Ishikawa (cell line): ENCODE measurements around the gene KIAA1549.

Experiments
- CEBPB ChIP-seq: IDR thresholded peaks from 2 replicates; pipeline ENCODE4 v1.6.1; 2012
- CREB1 ChIP-seq: IDR thresholded peaks from 2 replicates; pipeline ENCODE4 v1.6.1; 2012; ENCODE audit warnings: low read depth
- EGR1 ChIP-seq: IDR thresholded peaks from 2 replicates; pipeline ENCODE4 v1.6.1; 2012
- EP300 ChIP-seq: IDR thresholded peaks from 2 replicates; pipeline ENCODE4 v1.6.1; 2012; ENCODE audit warnings: borderline replicate concordance
- FOXM1 ChIP-seq: IDR thresholded peaks from 2 replicates; pipeline ENCODE4 v1.6.1; 2012; ENCODE audit warnings: low read depth, borderline replicate concordance
- MAX ChIP-seq: IDR thresholded peaks from 2 replicates; pipeline ENCODE4 v1.6.1; 2012
- NFIC ChIP-seq: IDR thresholded peaks from 2 replicates; pipeline ENCODE4 v1.6.1; 2012
- RAD21 ChIP-seq: IDR thresholded peaks from 2 replicates; pipeline ENCODE4 v1.6.1; 2012; ENCODE audit warnings: low read depth
- TAF1 ChIP-seq: IDR thresholded peaks from 2 replicates; pipeline ENCODE4 v1.6.1; 2012; ENCODE audit warnings: low read depth, mild to moderate bottlenecking
- TCF12 ChIP-seq: IDR thresholded peaks from 2 replicates; pipeline ENCODE4 v1.6.1; 2012; ENCODE audit warnings: low read depth
- TEAD4 ChIP-seq: IDR thresholded peaks from 2 replicates; pipeline ENCODE4 v1.6.1; 2012
- USF1 ChIP-seq: IDR thresholded peaks from 2 replicates; pipeline ENCODE4 v1.6.1; 2012
- YY1 ChIP-seq: IDR thresholded peaks from 2 replicates; pipeline ENCODE4 v1.6.1; 2012; ENCODE audit warnings: low read depth
- ZBTB7A ChIP-seq: IDR thresholded peaks from 2 replicates; pipeline ENCODE4 v1.6.1; 2012; ENCODE audit warnings: low read depth
- TF ChIP-seq, protein P1 (sequence below): IDR thresholded peaks from 2 replicates; pipeline ENCODE4 v1.6.1; 2012; ENCODE audit warnings: low read depth, mild to moderate bottlenecking

KIAA1549 gene

GRCh38 chr7:138941545-138941944, 39.6 kb downstream of the KIAA1549 start:
- no peak for TF ChIP-seq CEBPB
- TF ChIP-seq MAX, result no peak
- no peak for TF ChIP-seq TEAD4
- no peak for TF ChIP-seq EGR1
- no peak for TF ChIP-seq NFIC
- TF ChIP-seq FOXM1, result no peak

DNA sequence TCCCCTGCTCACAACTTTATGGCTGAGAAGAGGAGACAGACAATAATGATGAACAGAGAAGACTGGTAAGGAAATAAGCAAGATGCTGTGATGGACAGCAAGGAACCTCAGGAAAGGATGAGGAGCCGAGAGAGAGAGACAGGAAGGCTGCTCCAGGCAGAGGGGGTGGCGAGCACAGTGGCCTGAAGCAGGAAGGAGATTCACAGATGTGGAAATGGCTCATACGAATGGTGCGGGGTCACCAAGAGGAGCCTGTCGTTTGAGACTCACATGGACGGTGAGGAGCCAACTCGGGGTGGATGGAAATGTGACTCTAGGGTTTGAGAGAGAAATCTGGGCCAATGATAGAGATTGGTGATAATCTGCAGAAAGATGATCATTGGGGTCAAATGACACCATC, 43.7 kb downstream of the KIAA1549 start:
- TF ChIP-seq FOXM1, result no peak
- TF ChIP-seq EP300, result no peak

GRCh38 chr7:138935465-138936011, 45.7 kb downstream of the KIAA1549 start:
- TF ChIP-seq MAX (0 out of 2 replicates have a peak, but pooled peaks have one; percentile 45), YY1 (no peak), TAF1 (no peak), USF1 (0 out of 2 replicates have a peak, but pooled peaks have one; percentile 8), TEAD4 (no peak), RAD21 (no peak)

- 0 out of 2 replicates have a peak, but pooled peaks have one; percentile 15 for TF ChIP-seq NFIC
- TF ChIP-seq FOXM1, result no peak
- TF ChIP-seq CREB1, result no peak
Measured at GRCh38 chr7:138934861-138935260, 46.3 kb downstream of the KIAA1549 start.

DNA sequence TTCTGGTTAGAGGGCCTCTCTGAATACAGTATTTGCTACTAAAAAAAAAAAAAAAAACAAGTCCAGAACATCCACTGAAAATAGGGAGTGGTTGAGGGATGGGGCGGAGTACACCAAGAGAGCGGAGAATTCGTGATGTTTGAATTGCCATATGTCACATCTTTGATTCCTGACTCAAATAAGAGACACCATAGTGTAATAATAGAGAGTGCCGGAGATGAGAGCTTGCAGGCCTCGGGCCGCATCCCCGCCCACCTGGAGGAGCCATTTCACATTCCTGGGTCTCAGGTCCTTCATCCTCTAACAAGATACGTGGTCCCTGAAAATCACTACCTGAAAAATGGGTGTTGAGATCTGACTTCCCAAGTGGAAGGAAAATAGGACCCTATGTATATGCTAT, 46.8 kb downstream of the KIAA1549 start:
- TF ChIP-seq NFIC, result no peak
- TF ChIP-seq EGR1, result no peak
- TF ChIP-seq EP300, result no peak
- TF ChIP-seq USF1, result no peak
- no peak for TF ChIP-seq RAD21
- TF ChIP-seq MAX, result no peak
- no peak for TF ChIP-seq FOXM1
- no peak for TF ChIP-seq CEBPB
- TF ChIP-seq ZBTB7A, result no peak
- no peak for TF ChIP-seq CREB1
- no peak for TF ChIP-seq YY1

DNA sequence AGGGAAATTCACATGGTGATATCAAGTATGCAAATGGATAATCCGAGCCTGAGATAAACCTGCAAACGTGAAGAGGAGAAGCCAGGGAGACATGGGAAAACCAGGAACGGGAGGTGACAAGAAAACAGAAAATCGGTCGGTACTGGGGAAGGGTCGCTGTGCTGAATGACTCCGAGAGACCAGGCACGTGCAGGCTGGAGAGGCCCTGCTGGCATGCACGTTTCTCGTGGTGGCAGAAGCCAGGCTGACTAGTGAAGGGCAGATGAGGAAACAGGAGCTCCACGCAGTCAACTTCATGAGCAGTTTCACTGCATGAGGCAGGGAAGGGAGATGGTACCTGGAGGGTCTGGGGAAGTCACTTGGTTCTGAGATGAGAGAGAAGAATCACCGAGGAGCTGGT, 48.3 kb downstream of the KIAA1549 start:
- TF ChIP-seq MAX (no peak), EGR1 (no peak), FOXM1 (no peak), NFIC (no peak), CREB1 (no peak), TAF1 (no peak)

DNA sequence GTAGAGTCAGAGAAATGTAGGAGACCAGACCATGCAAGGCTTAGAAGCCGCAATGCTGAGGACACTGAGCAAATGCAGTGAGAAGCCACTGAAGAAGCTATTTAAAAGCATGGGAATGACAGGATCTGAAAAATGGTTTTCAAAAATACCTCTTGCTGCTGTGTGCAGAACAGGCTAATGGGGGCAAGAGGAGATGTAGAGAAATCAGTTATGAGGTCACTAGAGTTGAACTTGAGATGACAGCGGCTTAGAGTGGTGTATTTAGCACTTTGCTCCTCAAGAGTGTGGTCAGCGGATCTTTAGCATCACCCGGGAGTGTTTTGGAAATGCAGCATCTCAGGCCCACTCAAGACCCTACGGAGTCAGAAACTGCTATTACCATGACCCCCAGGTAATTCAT, 48.8 kb downstream of the KIAA1549 start:
- no peak for TF ChIP-seq CREB1
- no peak for TF ChIP-seq CEBPB
- TF ChIP-seq EGR1, result no peak
- no peak for TF ChIP-seq FOXM1
- TF ChIP-seq EP300, result no peak
- no peak for TF ChIP-seq RAD21
- no peak for TF ChIP-seq TAF1
- no peak for TF ChIP-seq TCF12
- TF ChIP-seq USF1, result no peak
- TF ChIP-seq, protein P1, sequence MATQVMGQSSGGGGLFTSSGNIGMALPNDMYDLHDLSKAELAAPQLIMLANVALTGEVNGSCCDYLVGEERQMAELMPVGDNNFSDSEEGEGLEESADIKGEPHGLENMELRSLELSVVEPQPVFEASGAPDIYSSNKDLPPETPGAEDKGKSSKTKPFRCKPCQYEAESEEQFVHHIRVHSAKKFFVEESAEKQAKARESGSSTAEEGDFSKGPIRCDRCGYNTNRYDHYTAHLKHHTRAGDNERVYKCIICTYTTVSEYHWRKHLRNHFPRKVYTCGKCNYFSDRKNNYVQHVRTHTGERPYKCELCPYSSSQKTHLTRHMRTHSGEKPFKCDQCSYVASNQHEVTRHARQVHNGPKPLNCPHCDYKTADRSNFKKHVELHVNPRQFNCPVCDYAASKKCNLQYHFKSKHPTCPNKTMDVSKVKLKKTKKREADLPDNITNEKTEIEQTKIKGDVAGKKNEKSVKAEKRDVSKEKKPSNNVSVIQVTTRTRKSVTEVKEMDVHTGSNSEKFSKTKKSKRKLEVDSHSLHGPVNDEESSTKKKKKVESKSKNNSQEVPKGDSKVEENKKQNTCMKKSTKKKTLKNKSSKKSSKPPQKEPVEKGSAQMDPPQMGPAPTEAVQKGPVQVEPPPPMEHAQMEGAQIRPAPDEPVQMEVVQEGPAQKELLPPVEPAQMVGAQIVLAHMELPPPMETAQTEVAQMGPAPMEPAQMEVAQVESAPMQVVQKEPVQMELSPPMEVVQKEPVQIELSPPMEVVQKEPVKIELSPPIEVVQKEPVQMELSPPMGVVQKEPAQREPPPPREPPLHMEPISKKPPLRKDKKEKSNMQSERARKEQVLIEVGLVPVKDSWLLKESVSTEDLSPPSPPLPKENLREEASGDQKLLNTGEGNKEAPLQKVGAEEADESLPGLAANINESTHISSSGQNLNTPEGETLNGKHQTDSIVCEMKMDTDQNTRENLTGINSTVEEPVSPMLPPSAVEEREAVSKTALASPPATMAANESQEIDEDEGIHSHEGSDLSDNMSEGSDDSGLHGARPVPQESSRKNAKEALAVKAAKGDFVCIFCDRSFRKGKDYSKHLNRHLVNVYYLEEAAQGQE, result no peak
- TF ChIP-seq YY1, result no peak
- no peak for TF ChIP-seq NFIC
- TF ChIP-seq ZBTB7A, result no peak

DNA sequence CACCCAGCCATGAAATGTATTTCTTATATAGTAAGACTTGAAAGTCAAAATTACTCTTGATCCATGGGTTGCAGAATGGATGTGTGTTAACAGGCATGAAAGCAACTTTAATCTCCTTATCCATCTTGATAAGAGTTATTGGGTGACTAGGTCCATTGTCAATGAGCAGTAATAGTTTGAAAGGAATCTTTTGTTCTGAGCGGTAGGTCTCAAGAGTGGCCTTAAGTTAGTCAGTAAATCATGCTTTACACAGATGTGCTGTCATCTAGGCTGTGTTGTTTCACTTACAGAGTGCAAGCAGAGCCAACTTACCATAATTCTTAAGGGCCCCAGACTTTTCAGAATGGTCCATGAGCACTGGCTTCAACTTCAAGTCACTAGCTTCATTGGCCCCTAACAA, 51.2 kb downstream of the KIAA1549 start:
- TF ChIP-seq EGR1 (no peak), YY1 (no peak), RAD21 (no peak), USF1 (no peak), FOXM1 (no peak), TAF1 (no peak), NFIC (no peak), ZBTB7A (no peak)
